Mammary epithelial cell (primary cell): ENCODE measurements around the gene ZMIZ1.

ENCODE experiments used
- CTCF ChIP-seq, 2 donors: IDR thresholded peaks in 1 of 2; conservative IDR thresholded peaks in 1 of 2; 2 replicates each; pipeline ENCODE4 v1.5.1; 2011 to 2012; ENCODE audit warnings: inconsistent platforms in 2 of 2, low read length in 2 of 2, mild to moderate bottlenecking in 2 of 2, control low read depth in 1 of 2, low read depth in 1 of 2; ENCODE audit not compliant: insufficient read depth in 1 of 2; ENCODE audit errors: extremely low read depth in 1 of 2
- EZH2 ChIP-seq: IDR thresholded peaks from 2 replicates; pipeline ENCODE4 v1.6.1; 2012; ENCODE audit warnings: low read length, inconsistent platforms, borderline replicate concordance

GRCh38 chr10:79192677-79193003 is 123.9 kb downstream of the ZMIZ1 start:
- no peak for TF ChIP-seq EZH2
- no peak for TF ChIP-seq CTCF (conservative IDR thresholded peaks at IDR 0.05 in 1 of 2, IDR thresholded peaks at IDR 0.05 in 1 of 2; ENCODE audit: extremely low read depth in 1 of 2, insufficient read depth in 1 of 2, low read depth in 1 of 2, low read length in 2 of 2)
